ENCODE data around the gene STAT2.
"Not testable (repeated sequence)": the region's sequence is repeated elsewhere in the genome, so short reads cannot be mapped to it uniquely, and the experiment has no call there.

The STAT2 gene

GRCh38 chr12:56339158-56339422 is 20.8 kb downstream of the STAT2 start:
- H3K36me3 ChIP-seq (ENCODE audit: control insufficient read depth in 2 of 2, insufficient read depth in 2 of 2, low read length in 2 of 2) = peaks cover 15 to 16% of the 10 kb centered on the region in 2 donors
- H3K9me3 ChIP-seq (ENCODE audit: control insufficient read depth in 2 of 2, low read length in 2 of 2) = no peaks in the 10 kb centered on the region
- H3K27me3 ChIP-seq (ENCODE audit: control insufficient read depth in 2 of 2, insufficient read depth in 2 of 2, low read length in 2 of 2) = no peaks in the 10 kb centered on the region
- H3K4me1 ChIP-seq (ENCODE audit: control insufficient read depth in 2 of 2, insufficient read depth in 2 of 2, low read length in 2 of 2) = peaks cover 3 to 7% of the 10 kb centered on the region in 2 donors
- H3K27ac ChIP-seq (ENCODE audit: low read depth in 2 of 2, low read length in 2 of 2) = peak overlapping the region; percentile 38 to 60
- peak overlapping the region in 1 of 2 donors; percentile 3 for H3K9ac ChIP-seq (ENCODE audit: low read depth in 1 of 2, low read length in 2 of 2)
- H3K4me3 ChIP-seq (ENCODE audit: low read length in 2 of 2) = peak overlapping the region; percentile 33 to 40

GRCh38 chr12:56338308-56339157 is 21.4 kb downstream of the STAT2 start, which contains the start of gene IL23A:
TSS of gene IL23A (plus strand) at chr12:56338884. CDS start at chr12:56339045, 161 bp downstream.
- Histone ChIP-seq H3K27ac (ENCODE audit: low read depth in 2 of 2, low read length in 2 of 2) (peak within 1 kb of the TSS; percentile 38 to 60), H3K36me3 (ENCODE audit: control insufficient read depth in 2 of 2, insufficient read depth in 2 of 2, low read length in 2 of 2) (peaks cover 9 to 10% of the 10 kb centered on the region in 2 donors), H3K4me3 (ENCODE audit: low read length in 2 of 2) (peak within 1 kb of the TSS; percentile 33 to 40), H3K27me3 (ENCODE audit: control insufficient read depth in 2 of 2, insufficient read depth in 2 of 2, low read length in 2 of 2) (no peaks in the 10 kb centered on the region), H3K4me1 (ENCODE audit: control insufficient read depth in 2 of 2, insufficient read depth in 2 of 2, low read length in 2 of 2) (peaks cover 3 to 7% of the 10 kb centered on the region in 2 donors), H3K9me3 (ENCODE audit: control insufficient read depth in 2 of 2, low read length in 2 of 2) (no peaks in the 10 kb centered on the region), H3K9ac (ENCODE audit: low read depth in 1 of 2, low read length in 2 of 2) (peak within 1 kb of the TSS in 1 of 2 donors; percentile 3)

GRCh38 chr12:56337753-56338251 is 22.1 kb downstream of the STAT2 start:
- H3K27ac ChIP-seq (ENCODE audit: low read depth in 2 of 2, low read length in 2 of 2) = no peak overlapping the region

GRCh38 chr12:56336361-56337167 is 23.3 kb downstream of the STAT2 start:
- Histone ChIP-seq H3K4me1 (ENCODE audit: control insufficient read depth in 2 of 2, insufficient read depth in 2 of 2, low read length in 2 of 2) (peaks cover 6 to 11% of the 10 kb centered on the region in 2 donors), H3K36me3 (ENCODE audit: control insufficient read depth in 2 of 2, insufficient read depth in 2 of 2, low read length in 2 of 2) (no peaks in the 10 kb centered on the region), H3K27me3 (ENCODE audit: control insufficient read depth in 2 of 2, insufficient read depth in 2 of 2, low read length in 2 of 2) (no peaks in the 10 kb centered on the region), H3K9me3 (ENCODE audit: control insufficient read depth in 2 of 2, low read length in 2 of 2) (no peaks in the 10 kb centered on the region), H3K4me3 (ENCODE audit: low read length in 2 of 2) (no peak overlapping the region), H3K9ac (ENCODE audit: low read depth in 1 of 2, low read length in 2 of 2) (no peak overlapping the region), H3K27ac (ENCODE audit: low read depth in 2 of 2, low read length in 2 of 2) (no peak overlapping the region)

More at GRCh38 chr12:56337753-56338251, 22.1 kb downstream of the STAT2 start:
- Histone ChIP-seq H3K4me1 (ENCODE audit: control insufficient read depth in 2 of 2, insufficient read depth in 2 of 2, low read length in 2 of 2) (peaks cover 6 to 9% of the 10 kb centered on the region in 2 donors), H3K9ac (ENCODE audit: low read depth in 1 of 2, low read length in 2 of 2) (no peak overlapping the region), H3K36me3 (ENCODE audit: control insufficient read depth in 2 of 2, insufficient read depth in 2 of 2, low read length in 2 of 2) (peaks cover 2 to 3% of the 10 kb centered on the region in 2 donors), H3K4me3 (ENCODE audit: low read length in 2 of 2) (no peak overlapping the region), H3K27me3 (ENCODE audit: control insufficient read depth in 2 of 2, insufficient read depth in 2 of 2, low read length in 2 of 2) (no peaks in the 10 kb centered on the region), H3K9me3 (ENCODE audit: control insufficient read depth in 2 of 2, low read length in 2 of 2) (no peaks in the 10 kb centered on the region)

DNA sequence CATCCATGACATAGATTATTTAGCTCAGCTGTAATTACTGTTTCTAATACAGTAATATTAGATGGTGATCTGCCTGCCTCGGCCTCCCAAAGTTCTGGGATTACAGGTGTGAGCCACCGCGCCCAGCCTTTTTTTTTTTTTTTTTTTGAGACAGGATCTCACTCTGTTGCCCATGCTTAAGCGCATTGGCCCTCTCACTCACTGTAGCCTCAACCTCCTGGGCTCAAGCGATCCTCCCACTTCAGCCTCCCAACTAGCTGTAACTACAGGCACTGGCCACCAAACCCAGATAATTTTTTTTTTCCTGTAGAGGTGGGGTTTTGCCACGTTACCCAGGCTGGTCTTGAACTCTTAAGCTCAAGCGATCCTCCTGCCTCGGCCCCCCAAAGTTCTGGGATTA is 24.4 kb downstream of the STAT2 start:
- not testable (repeated sequence) for H3K9ac ChIP-seq (ENCODE audit: low read depth in 1 of 2, low read length in 2 of 2); H3K9me3 ChIP-seq (ENCODE audit: control insufficient read depth in 2 of 2, low read length in 2 of 2); H3K27me3 ChIP-seq (ENCODE audit: control insufficient read depth in 2 of 2, insufficient read depth in 2 of 2, low read length in 2 of 2); H3K27ac ChIP-seq (ENCODE audit: low read depth in 2 of 2, low read length in 2 of 2); H3K4me3 ChIP-seq (ENCODE audit: low read length in 2 of 2); H3K36me3 ChIP-seq (ENCODE audit: control insufficient read depth in 2 of 2, insufficient read depth in 2 of 2, low read length in 2 of 2)
- H3K4me1 ChIP-seq (ENCODE audit: control insufficient read depth in 2 of 2, insufficient read depth in 2 of 2, low read length in 2 of 2) = peaks cover 6 to 11% of the 10 kb centered on the region in 2 donors

DNA sequence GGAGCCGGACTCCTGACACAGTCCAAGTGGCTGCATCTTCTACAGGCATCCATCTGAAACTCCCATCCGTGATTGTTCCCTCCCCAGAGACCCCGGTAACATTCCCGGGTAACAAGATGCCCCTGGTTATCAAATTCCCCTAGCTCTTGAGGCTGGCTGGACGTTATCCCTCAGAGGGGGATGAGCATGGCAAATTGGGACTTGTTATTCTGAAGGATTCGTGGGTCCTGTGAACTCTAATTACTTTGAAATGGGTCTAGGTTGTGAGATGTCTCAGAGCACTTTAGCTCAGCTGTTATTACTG is 25.5 kb downstream of the STAT2 start:
- H3K4me3 ChIP-seq (ENCODE audit: low read length in 2 of 2) = peak overlapping the region; percentile 74 to 93
- peak overlapping the region; percentile 87 to 88 for H3K9ac ChIP-seq (ENCODE audit: low read depth in 1 of 2, low read length in 2 of 2)
- H3K36me3 ChIP-seq (ENCODE audit: control insufficient read depth in 2 of 2, insufficient read depth in 2 of 2, low read length in 2 of 2) = no peaks in the 10 kb centered on the region
- H3K27ac ChIP-seq (ENCODE audit: low read depth in 2 of 2, low read length in 2 of 2) = peak overlapping the region; percentile 93 to 95
- no peaks in the 10 kb centered on the region for H3K27me3 ChIP-seq (ENCODE audit: control insufficient read depth in 2 of 2, insufficient read depth in 2 of 2, low read length in 2 of 2)
- H3K9me3 ChIP-seq (ENCODE audit: control insufficient read depth in 2 of 2, low read length in 2 of 2) = no peaks in the 10 kb centered on the region
- H3K4me1 ChIP-seq (ENCODE audit: control insufficient read depth in 2 of 2, insufficient read depth in 2 of 2, low read length in 2 of 2) = peaks cover 6 to 11% of the 10 kb centered on the region in 2 donors

DNA sequence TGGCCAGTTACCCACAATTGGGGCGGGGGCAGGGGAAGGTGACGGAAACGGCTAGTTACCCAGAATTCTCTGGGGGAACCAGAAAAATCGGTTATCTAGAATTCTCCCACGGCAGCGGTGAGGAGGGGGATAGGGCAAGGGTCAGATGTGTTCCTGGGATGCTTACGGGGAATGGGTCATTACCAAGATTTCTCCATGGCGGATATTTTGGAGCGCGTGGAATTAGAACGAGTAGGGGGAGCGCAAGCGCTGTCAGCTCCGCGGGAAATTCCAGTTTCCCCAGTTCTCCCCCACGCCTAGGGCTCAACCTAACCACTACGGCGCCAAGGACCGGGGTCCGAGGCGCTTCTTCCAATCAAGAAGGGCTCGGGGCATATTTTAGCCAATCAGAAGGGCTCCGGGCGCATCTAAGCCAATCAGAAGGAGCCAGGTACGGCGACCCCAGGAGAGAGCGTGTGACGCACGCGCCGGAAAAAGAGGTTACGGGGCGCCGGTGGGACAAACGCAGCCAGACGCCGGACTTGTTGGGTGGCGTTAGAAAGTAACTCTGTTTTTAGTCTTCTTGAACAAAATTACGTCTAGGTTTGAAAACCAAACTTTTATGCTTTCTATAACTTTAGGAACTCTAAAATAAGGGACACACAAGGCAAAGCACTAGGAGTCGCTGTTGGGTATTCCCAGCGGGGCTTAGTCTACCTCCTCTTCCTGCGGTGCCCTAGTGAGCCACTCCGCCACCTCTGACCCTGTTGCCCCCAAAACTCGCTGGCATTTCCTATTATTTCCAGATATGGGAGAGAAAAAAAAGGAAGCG is 26.0 kb downstream of the STAT2 start, which contains the start of gene PAN2:
Gene PAN2 (minus strand): TSS at position 322 of the 811 bp plus-strand sequence. CDS start 906 bp downstream, outside the sequence.
- H3K4me3 ChIP-seq (ENCODE audit: low read length in 2 of 2) = peak within 1 kb of the TSS; percentile 74 to 93
- no peaks in the 10 kb centered on the region for H3K36me3 ChIP-seq (ENCODE audit: control insufficient read depth in 2 of 2, insufficient read depth in 2 of 2, low read length in 2 of 2)
- H3K27me3 ChIP-seq (ENCODE audit: control insufficient read depth in 2 of 2, insufficient read depth in 2 of 2, low read length in 2 of 2) = no peaks in the 10 kb centered on the region
- H3K9me3 ChIP-seq (ENCODE audit: control insufficient read depth in 2 of 2, low read length in 2 of 2) = no peaks in the 10 kb centered on the region
- H3K4me1 ChIP-seq (ENCODE audit: control insufficient read depth in 2 of 2, insufficient read depth in 2 of 2, low read length in 2 of 2) = peaks cover 6 to 11% of the 10 kb centered on the region in 2 donors
- H3K9ac ChIP-seq (ENCODE audit: low read depth in 1 of 2, low read length in 2 of 2) = peak within 1 kb of the TSS; percentile 87 to 88
- peak within 1 kb of the TSS; percentile 93 to 95 for H3K27ac ChIP-seq (ENCODE audit: low read depth in 2 of 2, low read length in 2 of 2)

DNA sequence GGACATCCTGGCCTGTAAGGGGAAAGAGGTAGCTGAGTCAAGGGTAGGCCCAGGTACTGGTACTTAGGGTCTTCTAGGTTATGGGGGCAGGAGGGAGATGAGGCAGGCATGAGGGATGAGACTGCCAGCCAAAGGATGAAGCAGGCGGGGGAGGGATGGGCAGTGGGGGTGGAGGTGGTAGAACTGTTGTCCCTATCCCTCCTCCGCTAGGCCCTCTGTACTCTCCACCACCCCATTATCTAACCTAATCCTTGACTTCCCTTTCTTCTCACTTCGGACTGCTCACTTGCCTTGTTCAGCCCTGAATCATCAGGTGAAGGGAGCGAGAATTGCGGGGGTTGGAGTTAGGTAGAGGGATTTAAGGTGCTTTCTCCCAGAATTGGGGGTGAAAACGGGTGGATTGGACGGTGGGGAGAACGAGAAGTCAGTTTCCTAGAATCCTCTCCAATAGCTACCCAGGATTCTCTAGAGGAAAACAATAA is 26.7 kb downstream of the STAT2 start:
- Histone ChIP-seq H3K4me1 (ENCODE audit: control insufficient read depth in 2 of 2, insufficient read depth in 2 of 2, low read length in 2 of 2) (peaks cover 6 to 11% of the 10 kb centered on the region in 2 donors), H3K27ac (ENCODE audit: low read depth in 2 of 2, low read length in 2 of 2) (peak overlapping the region; percentile 93 to 95), H3K9me3 (ENCODE audit: control insufficient read depth in 2 of 2, low read length in 2 of 2) (no peaks in the 10 kb centered on the region), H3K4me3 (ENCODE audit: low read length in 2 of 2) (peak overlapping the region; percentile 74 to 93), H3K27me3 (ENCODE audit: control insufficient read depth in 2 of 2, insufficient read depth in 2 of 2, low read length in 2 of 2) (no peaks in the 10 kb centered on the region), H3K36me3 (ENCODE audit: control insufficient read depth in 2 of 2, insufficient read depth in 2 of 2, low read length in 2 of 2) (peaks cover under 1 to 3% of the 10 kb centered on the region in 2 donors), H3K9ac (ENCODE audit: low read depth in 1 of 2, low read length in 2 of 2) (peak overlapping the region; percentile 87 to 88)

- H3K9ac ChIP-seq (ENCODE audit: low read depth in 1 of 2, low read length in 2 of 2) = peak overlapping the region; percentile 87 to 88
- H3K4me1 ChIP-seq (ENCODE audit: control insufficient read depth in 2 of 2, insufficient read depth in 2 of 2, low read length in 2 of 2) = peaks cover 6 to 11% of the 10 kb centered on the region in 2 donors
- H3K27ac ChIP-seq (ENCODE audit: low read depth in 2 of 2, low read length in 2 of 2) = peak overlapping the region; percentile 93 to 95
- peak overlapping the region; percentile 74 to 93 for H3K4me3 ChIP-seq (ENCODE audit: low read length in 2 of 2)
- no peaks in the 10 kb centered on the region for H3K9me3 ChIP-seq (ENCODE audit: control insufficient read depth in 2 of 2, low read length in 2 of 2)
- H3K36me3 ChIP-seq (ENCODE audit: control insufficient read depth in 2 of 2, insufficient read depth in 2 of 2, low read length in 2 of 2) = peaks cover 6 to 9% of the 10 kb centered on the region in 2 donors
- H3K27me3 ChIP-seq (ENCODE audit: control insufficient read depth in 2 of 2, insufficient read depth in 2 of 2, low read length in 2 of 2) = no peaks in the 10 kb centered on the region
These were observed 27.3 kb downstream of the STAT2 start for GRCh38 chr12:56332512-56333196.
